OCI-LY7 (cell line): ENCODE results near the gene FAM163B.

ENCODE experiments used
- EZH2phosphoT487 ChIP-seq: fragments of 200-600 bp; sonication (generic); IDR thresholded peaks from 2 replicates; pipeline ENCODE4 v1.6.1; 2018; ENCODE audit warnings: low read depth, borderline replicate concordance, mild to moderate bottlenecking, mixed run types, antibody characterized with exemption, low read length, moderate library complexity, mixed read lengths
- TF ChIP-seq, protein P1 (sequence below): fragments of 200-600 bp; sonication (generic); conservative IDR thresholded peaks from 2 replicates; pipeline ENCODE4 v1.5.1; 2014; ENCODE audit warnings: mild to moderate bottlenecking, antibody characterized with exemption, low read length, moderate library complexity, mixed read lengths

DNA sequence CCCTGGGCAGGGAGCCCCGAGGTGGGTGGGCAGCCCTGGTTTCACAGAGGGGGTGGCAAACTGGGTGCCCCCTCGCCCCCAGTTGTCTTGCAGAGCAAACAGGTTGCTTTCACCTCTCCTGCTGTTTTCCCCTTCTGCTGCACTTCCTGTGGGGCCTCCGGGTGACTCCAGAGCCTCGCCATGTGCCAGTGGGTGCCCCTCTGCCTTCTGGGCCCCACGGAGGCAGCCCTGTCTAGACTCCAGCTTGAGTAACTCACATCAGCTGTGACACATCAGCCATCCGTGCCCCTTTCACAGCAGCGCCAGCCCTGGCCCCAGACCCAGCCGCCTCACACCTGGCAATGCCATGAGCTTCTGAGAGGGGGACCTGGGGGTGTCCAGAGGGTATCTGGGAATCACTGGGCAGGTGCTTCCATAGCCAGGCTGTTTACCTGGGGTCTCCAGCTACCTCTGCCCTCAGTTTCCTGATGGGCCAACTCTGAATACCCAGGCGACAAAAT is 37.7 kb downstream of the FAM163B start:
- TF ChIP-seq, protein P1, sequence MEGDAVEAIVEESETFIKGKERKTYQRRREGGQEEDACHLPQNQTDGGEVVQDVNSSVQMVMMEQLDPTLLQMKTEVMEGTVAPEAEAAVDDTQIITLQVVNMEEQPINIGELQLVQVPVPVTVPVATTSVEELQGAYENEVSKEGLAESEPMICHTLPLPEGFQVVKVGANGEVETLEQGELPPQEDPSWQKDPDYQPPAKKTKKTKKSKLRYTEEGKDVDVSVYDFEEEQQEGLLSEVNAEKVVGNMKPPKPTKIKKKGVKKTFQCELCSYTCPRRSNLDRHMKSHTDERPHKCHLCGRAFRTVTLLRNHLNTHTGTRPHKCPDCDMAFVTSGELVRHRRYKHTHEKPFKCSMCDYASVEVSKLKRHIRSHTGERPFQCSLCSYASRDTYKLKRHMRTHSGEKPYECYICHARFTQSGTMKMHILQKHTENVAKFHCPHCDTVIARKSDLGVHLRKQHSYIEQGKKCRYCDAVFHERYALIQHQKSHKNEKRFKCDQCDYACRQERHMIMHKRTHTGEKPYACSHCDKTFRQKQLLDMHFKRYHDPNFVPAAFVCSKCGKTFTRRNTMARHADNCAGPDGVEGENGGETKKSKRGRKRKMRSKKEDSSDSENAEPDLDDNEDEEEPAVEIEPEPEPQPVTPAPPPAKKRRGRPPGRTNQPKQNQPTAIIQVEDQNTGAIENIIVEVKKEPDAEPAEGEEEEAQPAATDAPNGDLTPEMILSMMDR, result no peak
- TF ChIP-seq EZH2phosphoT487, result no peak
